GM18861 (cell line): ENCODE measurements around the gene AGTRAP.

Source experiments
- ATAC-seq: cut with Tn5 transposase; IDR thresholded peaks from one replicate; pipeline ENCODE4 v1.9.1; 2021; ENCODE audit not compliant: unreplicated experiment

Gene AGTRAP

GRCh38 chr1:11781297-11781696 lies 45.4 kb downstream of the AGTRAP start:
- ATAC-seq, result no peak

DNA sequence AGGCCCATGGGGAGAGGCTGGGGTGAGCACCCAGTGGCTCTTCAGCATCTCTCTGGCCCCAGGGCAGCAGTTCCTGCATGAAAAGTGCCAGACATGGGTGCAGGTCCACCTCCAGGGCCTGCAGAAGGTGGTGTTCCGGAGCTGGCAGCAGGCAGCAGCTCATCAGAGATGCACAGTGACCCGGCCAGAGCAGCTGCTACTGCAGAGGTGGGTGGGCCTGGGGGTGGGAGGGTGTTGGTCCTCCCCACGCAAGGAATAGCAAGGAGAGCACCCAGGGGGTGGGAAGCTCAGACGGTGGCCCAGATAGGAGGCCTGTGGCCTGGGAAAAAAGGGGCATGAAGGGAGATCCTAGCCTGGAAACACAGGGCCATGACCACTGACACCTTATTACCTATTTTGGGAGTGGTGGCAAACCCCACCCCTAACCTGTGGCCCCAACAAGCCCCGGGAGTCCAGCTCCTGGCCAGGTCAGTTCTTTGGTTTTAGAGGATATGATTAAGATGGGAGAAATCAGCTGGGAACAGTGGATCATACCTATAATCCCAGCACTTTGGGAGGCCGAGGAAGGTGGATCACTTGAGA lies 46.3 kb downstream of the AGTRAP start:
- ATAC-seq, result no peak

GRCh38 chr1:11783556-11783955 lies 47.6 kb downstream of the AGTRAP start:
- no peak for ATAC-seq

- no peak for ATAC-seq
Observed at GRCh38 chr1:11784256-11784992, 48.5 kb downstream of the AGTRAP start.

DNA sequence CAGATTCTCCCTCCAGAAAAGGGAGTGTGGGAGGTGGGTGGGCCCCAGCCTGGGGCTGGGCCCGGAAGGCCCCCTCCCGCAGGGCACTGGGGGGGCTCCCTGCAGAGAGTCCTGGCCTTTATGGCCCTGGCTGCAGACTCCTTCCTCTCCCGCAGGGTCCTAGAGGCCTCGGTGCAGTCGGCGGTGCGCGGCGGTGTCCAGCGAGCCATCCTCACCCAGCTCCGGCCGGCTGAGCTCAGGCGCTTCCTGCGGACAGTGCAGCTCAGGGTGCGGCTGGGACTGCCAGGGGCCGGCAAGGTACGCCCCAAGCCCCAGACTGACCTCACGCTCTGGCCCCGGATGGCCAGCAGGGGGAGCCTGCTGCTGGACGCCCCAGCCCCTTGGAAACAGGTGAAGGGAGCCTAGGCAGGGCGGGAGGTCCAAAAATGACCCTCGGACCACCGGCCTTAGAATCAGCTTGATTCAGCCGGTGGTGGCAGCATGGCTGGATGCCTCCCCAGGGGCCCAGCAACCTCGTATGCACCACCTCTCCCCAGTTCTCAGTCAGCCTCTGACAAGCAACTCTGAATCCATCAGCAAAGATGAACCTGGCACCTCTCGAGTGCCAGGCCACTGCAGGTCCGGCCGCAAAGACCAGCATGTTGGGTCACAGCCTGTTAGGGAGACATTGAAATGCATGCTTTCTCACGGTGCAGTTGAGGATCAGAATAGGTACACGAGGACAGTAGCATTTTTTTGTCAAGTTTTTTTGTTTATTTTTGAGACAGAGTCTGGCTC lies 49.2 kb downstream of the AGTRAP start:
- ATAC-seq, result no peak

GRCh38 chr1:11786168-11786567 lies 50.2 kb downstream of the AGTRAP start:
- no peak for ATAC-seq

GRCh38 chr1:11787251-11787803 lies 51.4 kb downstream of the AGTRAP start:
- no peak for ATAC-seq

- ATAC-seq, result no peak
Observed at GRCh38 chr1:11787804-11788436, 52.0 kb downstream of the AGTRAP start.

GRCh38 chr1:11788549-11789053 lies 52.7 kb downstream of the AGTRAP start:
- no peak for ATAC-seq

DNA sequence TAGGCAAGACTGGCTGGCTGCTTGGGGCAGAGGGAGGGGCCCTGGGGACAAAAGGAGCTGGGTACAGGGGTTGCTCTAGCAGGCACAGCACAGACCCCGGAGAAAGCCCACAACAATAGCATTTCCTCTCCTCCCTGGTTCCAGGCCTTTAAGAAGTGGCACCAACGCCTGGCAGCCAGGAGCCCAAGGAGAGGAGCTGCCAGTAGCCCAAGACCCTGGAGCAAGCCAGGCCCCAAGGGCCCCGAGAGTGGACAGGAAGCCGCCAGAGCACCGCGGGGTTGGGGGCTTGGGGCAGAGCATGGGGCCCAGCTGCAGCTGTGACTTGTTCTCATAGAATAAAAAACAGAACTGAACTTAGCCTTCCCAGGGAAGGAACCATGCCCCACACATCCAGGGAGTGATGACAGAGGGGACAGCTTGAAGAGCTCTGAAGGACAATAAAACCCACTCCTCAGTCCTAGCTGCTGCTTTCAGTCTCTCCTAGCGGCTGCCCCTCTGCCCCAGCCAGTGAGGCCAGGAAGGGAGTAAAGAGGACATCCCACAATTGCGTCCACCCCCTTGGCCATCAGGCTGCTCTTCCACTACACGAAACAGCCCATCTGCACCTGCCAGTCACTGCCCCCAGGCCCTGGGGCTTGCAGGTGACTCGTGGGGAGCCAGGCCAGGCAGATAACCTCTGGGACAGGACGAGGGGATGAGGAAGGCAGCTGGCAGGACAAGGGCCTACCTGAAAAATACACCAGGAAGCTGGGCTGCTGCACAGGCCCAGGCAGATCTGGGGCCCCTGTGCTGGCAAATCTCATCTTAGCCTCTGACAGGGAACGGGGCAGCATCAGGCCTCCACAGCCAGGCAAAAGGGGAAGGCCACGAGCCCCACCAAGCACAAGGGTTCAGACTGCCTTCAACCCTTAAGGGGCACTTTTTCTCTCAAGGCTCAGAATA lies 53.5 kb downstream of the AGTRAP start:
- no peak for ATAC-seq

- no peak for ATAC-seq
Observed at GRCh38 chr1:11790101-11790879, 54.4 kb downstream of the AGTRAP start.

DNA sequence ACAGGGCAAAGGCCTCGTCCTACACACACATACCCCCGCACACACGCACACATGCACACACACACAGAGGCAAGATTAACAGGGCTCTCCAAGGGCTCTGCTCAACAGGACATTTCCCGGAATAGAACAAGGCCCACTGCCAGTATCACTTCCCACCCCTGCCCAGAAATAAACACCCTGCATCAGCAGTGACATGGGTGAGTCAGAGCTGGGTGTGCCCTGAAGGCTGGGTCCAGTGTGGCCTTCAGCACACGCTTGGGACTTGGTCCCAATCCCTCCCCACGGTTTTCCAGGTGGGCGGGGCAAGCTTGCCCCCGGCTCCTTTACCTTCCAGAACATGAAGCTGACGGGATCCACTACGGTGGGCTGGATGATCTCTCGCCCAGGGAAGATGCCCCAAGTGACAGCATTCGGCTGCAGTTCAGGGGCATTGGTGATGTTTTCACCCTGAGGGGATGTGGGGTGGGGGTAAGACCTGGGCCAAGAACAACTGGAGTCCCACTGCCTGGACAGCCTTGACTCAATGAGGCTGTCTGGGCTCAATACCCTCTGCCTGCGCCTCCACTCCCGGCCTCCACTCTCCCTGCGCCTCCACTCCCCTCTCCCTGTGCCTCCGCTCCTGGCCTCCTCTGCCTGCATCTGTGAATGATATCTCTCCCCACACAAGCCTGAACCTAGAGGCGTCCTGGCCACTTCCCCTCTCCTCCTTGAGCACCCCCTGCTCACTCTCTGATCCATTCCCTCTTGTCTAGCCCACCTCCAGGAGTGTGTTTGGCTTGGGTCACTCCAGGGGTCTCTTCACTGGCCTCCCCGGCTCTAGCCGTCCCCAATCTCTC lies 55.2 kb downstream of the AGTRAP start:
- no peak for ATAC-seq

DNA sequence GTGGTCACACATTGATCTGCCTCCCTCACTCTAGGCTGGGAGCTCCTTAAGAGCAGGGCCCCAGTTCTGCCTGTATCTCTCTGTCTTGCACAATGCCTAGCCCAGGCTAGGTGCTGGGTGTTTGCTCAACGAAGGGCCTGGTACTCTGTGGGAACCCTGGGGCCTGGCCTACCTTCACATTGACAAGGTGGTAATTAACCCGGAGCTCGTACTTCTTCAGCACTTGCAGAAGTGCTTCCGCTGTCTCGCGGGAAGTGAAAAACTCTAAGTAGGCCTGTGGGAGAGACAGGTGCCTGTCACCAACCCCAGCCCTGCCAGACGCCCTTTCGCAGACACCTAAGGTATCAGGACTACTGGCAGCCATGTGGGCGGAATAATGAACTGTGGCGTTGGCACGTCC lies 56.2 kb downstream of the AGTRAP start:
- no peak for ATAC-seq

DNA sequence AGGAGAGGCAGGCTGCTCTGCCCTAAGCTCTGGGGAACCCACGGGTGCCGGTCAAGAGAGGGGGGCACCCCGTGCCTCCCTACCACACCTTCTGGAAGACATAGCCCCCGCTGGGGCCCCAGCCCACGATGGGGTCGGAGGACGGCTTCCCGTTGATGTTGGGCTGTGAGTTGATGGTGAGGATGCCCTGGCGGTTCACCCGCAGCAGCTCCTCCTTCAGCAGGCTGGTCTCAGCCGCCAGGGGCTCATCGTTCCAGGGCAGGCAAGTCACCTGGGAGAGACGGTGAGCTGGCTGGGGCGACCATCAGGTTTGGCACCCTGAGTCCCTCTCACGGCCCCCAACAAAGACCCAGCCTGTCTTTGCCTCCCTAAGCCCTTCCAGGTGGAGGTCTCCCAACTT lies 57.9 kb downstream of the AGTRAP start:
- ATAC-seq, result no peak

DNA sequence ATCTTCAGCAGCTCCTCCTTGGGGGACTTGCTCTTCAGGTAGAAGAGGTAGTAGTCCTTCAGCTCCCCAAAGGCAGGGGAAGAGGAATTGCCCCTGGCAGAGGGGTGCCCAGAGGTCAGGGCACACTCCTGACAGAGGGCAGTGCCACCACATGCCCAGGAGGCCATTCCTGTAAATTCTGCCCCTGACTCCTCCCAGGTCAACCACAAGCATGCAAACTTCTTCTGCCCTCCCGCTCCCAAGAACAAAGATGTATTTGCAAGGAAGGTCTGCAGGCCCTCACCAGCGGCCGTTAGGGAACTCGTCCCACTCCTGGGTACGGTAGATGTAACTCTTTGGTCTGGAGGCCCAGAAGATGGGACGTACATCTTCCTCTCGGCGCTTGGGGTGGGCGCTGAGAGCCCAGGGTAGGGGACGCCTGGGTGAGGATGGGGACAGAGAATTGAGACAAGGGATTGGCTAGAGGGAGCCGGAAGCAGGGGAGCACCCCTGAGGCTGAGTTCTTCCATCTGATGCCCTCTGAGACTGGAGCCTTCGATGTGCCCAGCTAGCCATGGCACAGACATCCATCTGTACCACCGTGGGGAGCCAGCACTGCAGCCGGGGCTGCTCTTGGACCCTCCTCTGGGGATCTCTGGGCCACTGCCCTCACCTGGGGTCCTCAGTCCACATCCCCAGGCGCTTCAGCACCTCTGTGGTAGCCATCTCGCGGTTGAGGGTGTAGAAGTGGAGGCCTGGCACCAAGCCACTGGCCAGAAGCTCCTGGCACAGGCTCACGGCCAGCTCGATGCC lies 58.7 kb downstream of the AGTRAP start:
- no peak for ATAC-seq

DNA sequence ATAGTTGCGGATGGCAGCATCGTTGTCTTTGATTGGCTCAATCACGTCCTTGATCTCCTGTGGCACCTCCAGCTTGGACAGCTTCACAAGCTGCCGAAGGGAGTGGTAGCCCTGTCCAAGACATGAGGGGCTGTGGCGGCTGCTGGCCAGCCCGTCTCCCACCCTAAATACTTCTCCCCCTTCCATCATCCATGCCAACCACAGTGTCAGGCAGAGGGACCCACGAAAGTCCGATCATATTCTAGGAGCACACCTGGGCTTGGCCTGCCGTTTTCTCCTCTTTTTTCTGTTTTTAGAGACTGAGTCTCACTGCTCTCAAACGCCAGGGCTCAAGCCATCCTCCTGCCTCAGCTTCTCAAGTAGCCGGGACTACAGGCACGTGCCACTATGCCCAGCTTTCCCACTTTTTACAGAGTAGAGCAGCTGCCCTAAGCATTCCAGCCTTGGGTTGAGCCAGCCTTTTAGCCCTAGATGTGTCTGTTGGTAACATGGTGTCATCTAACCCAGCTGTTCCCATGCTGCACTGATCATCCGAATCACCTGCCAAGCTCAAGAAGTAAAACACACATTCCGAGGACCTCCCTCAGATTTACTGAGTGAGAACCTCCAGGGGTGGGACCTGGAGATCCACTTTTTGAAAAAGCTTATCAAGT lies 59.4 kb downstream of the AGTRAP start:
- no peak for ATAC-seq
